Measurements from ENCODE around the gene CRIP1. TPM values are rescaled to one million over a fixed set of nuclear protein-coding genes. Genes with fewer than 3 reads are reported as not detected.

Gene CRIP1
- total and polyA plus RNA-seq, 10 of the 15 experiments (the other 5 are each of a cell fraction or from before 2014, with no cell fraction given) = 66.8 to 259 (median 154) TPM

DNA sequence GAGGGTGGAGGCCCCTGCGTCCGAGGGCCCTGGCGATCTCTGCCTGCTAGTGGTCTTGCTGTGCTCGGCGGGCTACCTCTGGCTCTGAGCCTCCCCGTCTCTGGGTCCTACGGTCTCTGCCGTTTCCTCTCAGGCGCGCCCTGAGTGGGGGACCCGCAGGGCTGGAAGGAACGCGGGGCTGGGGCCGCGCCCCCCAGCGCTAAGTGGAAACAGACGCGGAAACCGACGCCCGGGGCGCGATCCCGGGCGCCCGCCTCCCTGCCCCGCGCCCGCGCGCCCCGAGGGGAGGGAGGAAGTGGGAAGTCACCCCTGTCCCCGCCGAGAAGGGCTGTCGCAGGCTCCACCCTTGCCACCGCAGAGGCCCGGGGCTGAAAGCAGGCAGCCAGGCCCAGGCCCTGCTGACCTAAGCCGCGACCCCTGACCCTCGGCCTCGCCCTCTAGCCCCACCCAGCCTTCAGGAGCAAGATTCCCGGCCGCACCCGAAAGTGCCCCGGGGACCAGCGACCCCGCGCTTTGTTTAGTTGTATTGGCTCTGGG lies 831 bp downstream of the CRIP1 start (continued):
- TF ChIP-seq ZSCAN29 (IDR thresholded peaks at IDR 0.05) (no peak), RBBP5 (conservative IDR thresholded peaks at IDR 0.05) (no peak), PAX8 (IDR thresholded peaks at IDR 0.05) (no peak), CREM (IDR thresholded peaks at IDR 0.05; ENCODE audit: low read depth) (no peak), STAT1 (conservative IDR thresholded peaks at IDR 0.05) (no peak), SP1 (IDR thresholded peaks at IDR 0.05; ENCODE audit: low read depth, low read length) (no peak), BACH1 (IDR thresholded peaks at IDR 0.05; ENCODE audit: borderline replicate concordance) (no peak), GATAD2B (conservative IDR thresholded peaks at IDR 0.05; ENCODE audit: low read depth) (peak; percentile 64), IRF5 (IDR thresholded peaks at IDR 0.05; ENCODE audit: borderline replicate concordance) (no peak)
- TF ChIP-seq, protein P1, sequence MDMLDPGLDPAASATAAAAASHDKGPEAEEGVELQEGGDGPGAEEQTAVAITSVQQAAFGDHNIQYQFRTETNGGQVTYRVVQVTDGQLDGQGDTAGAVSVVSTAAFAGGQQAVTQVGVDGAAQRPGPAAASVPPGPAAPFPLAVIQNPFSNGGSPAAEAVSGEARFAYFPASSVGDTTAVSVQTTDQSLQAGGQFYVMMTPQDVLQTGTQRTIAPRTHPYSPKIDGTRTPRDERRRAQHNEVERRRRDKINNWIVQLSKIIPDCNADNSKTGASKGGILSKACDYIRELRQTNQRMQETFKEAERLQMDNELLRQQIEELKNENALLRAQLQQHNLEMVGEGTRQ (IDR thresholded peaks at IDR 0.05; ENCODE audit: borderline replicate concordance, low read depth, low read length) = no peak

Measured in GM12878 (cell line).